HL-60/S4 treated with phorbol 12-myristate 13-acetate at 8.2 ng/mL for 4 days and 3 days (cell line): Measurements from ENCODE around the gene RAD51B.
"Not testable (repeated sequence)": the region's sequence is repeated elsewhere in the genome, so short reads cannot be mapped to it uniquely, and the experiment has no call there.

Experiments
- in situ Hi-C: fragments of 300-500 bp; cut with MboI; formaldehyde crosslinking; loops from 2 replicates; pipeline ENCODE4 v1.15.0; 2022; ENCODE audit warnings: low sequenced_read_pairs

RAD51B gene

GRCh38 chr14:67819563-67820421 lies at the start of gene RAD51B:
Gene RAD51B, plus strand, starts transcription at chr14:67819779.
- in situ Hi-C loops = no loop called here

GRCh38 chr14:67773844-67774377 lies 45.7 kb upstream of the RAD51B start:
- in situ Hi-C loops = no loop called here

GRCh38 chr14:67776653-67777322 lies 42.8 kb upstream of the RAD51B start:
- in situ Hi-C loops = no loop called here

GRCh38 chr14:67778792-67779191 lies 40.8 kb upstream of the RAD51B start:
- in situ Hi-C loops = no loop called here

GRCh38 chr14:67782090-67782489 lies 37.5 kb upstream of the RAD51B start:
- in situ Hi-C loops = no loop called here

- in situ Hi-C loops = no loop called here
These were observed 35.2 kb upstream of the RAD51B start for GRCh38 chr14:67784244-67784823.

GRCh38 chr14:67785270-67786109 lies 34.1 kb upstream of the RAD51B start:
- in situ Hi-C loops = no loop called here

GRCh38 chr14:67787673-67788072 lies 31.9 kb upstream of the RAD51B start:
- in situ Hi-C loops = no loop called here

- in situ Hi-C loops = no loop called here
These were observed 20.8 kb upstream of the RAD51B start for GRCh38 chr14:67798731-67799130.

- in situ Hi-C loops = no loop called here
These were observed 18.8 kb upstream of the RAD51B start for GRCh38 chr14:67800743-67801142.

- in situ Hi-C loops = no loop called here
These were observed 13.3 kb upstream of the RAD51B start for GRCh38 chr14:67806246-67806645.

GRCh38 chr14:67814821-67815220 lies 4.8 kb upstream of the RAD51B start:
- in situ Hi-C loops = no loop called here

GRCh38 chr14:67815573-67816225 lies 3.9 kb upstream of the RAD51B start:
- in situ Hi-C loops = no loop called here

GRCh38 chr14:67816326-67817002 lies 3.1 kb upstream of the RAD51B start, which contains the start of gene ZFYVE26:
Gene ZFYVE26, minus strand, starts transcription at chr14:67816590. Its CDS starts 627 bp downstream, at chr14:67815963.
- in situ Hi-C loops = no loop called here

- in situ Hi-C loops = no loop called here
These were observed 1.7 kb upstream of the RAD51B start for GRCh38 chr14:67817750-67818438.

GRCh38 chr14:67818476-67818875 lies 1.1 kb upstream of the RAD51B start:
- in situ Hi-C loops = not testable (repeated sequence)

- in situ Hi-C loops = no loop called here
These were observed 921 bp downstream of the RAD51B start for GRCh38 chr14:67820428-67820971.

- in situ Hi-C loops = no loop called here
These were observed 1.5 kb downstream of the RAD51B start for GRCh38 chr14:67821121-67821520.

- in situ Hi-C loops = no loop called here
These were observed 11.5 kb downstream of the RAD51B start for GRCh38 chr14:67831113-67831512.
